CD4-positive, CD25-positive, alpha-beta regulatory T cell (primary cell): ENCODE measurements around the gene ATP6V0B. TPM values are rescaled to one million over a fixed set of nuclear protein-coding genes. Genes with fewer than 3 reads are reported as not detected.
A peak's percentile ranks its signal among the peaks of the same experiment; 100 is the strongest.

Experiments used
- ATAC-seq, 2 donors: fragments of 150-1000 bp; cut with Tn5 transposase; one replicate each; pipeline ENCODE4 v1.10.0; 2021; ENCODE audit warnings: low read depth in 2 of 2, moderate number of reproducible peaks in 2 of 2, moderate library complexity in 1 of 2
- DNase-seq, 3 donors: peaks; one replicate each; pipeline versions ENCODE4 v3.0.0 to v3.0.0-alpha.2; 2012 to 2022; ENCODE audit warnings: mixed read lengths in 1 of 3
- H3K27ac ChIP-seq: one replicate; pipeline ENCODE4 v1.7.0; 2013; ENCODE audit warnings: mild to moderate bottlenecking, low read length; ENCODE audit not compliant: insufficient read depth, poor library complexity, severe bottlenecking
- H3K27me3 ChIP-seq: one replicate; pipeline ENCODE4 v1.7.0; 2013; ENCODE audit warnings: low read length; ENCODE audit not compliant: control insufficient read depth, insufficient read depth
- H3K36me3 ChIP-seq: one replicate; pipeline ENCODE4 v1.7.0; 2013; ENCODE audit warnings: mild to moderate bottlenecking, low read length, moderate library complexity; ENCODE audit not compliant: control insufficient read depth, insufficient read depth
- H3K4me1 ChIP-seq: 2 replicates; pipeline ENCODE4 v1.7.0; 2013; ENCODE audit warnings: mild to moderate bottlenecking, low read length; ENCODE audit not compliant: insufficient read depth, control insufficient read depth, poor library complexity, severe bottlenecking
- H3K4me3 ChIP-seq: one replicate; pipeline ENCODE4 v1.7.0; 2013; ENCODE audit warnings: low read depth, mild to moderate bottlenecking, low read length, moderate library complexity
- H3K9me3 ChIP-seq, 2 experiments: 1 replicate in 1 of 2; 2 replicates in 1 of 2; pipeline ENCODE4 v1.7.0; 2013; ENCODE audit warnings: low read length in 2 of 2, mild to moderate bottlenecking in 1 of 2, moderate library complexity in 1 of 2; ENCODE audit not compliant: control insufficient read depth in 2 of 2
- H3K27ac Mint-ChIP-seq, 3 donors: one replicate each; pipeline ENCODE4 v1.8.0; 2020 to 2022; ENCODE audit warnings: mild to moderate bottlenecking in 3 of 3, mixed read lengths in 3 of 3, moderate library complexity in 2 of 3
- H3K27me3 Mint-ChIP-seq: one replicate; pipeline ENCODE4 v1.8.0; 2022; ENCODE audit warnings: mild to moderate bottlenecking, mixed read lengths
- H3K36me3 Mint-ChIP-seq: one replicate; pipeline ENCODE4 v1.8.0; 2020; ENCODE audit warnings: mixed read lengths
- H3K4me1 Mint-ChIP-seq, 4 donors: one replicate each; pipeline ENCODE4 v1.8.0; 2020 to 2022; ENCODE audit warnings: mixed read lengths in 4 of 4, mild to moderate bottlenecking in 1 of 4
- H3K4me3 Mint-ChIP-seq, 4 donors: one replicate each; pipeline ENCODE4 v1.8.0; 2020 to 2022; ENCODE audit warnings: mild to moderate bottlenecking in 4 of 4, mixed read lengths in 4 of 4, moderate library complexity in 3 of 4
- H3K9me3 Mint-ChIP-seq, 7 donors: one replicate each; pipeline ENCODE4 v1.8.0; 2020 to 2022; ENCODE audit warnings: mixed read lengths in 7 of 7, mild to moderate bottlenecking in 3 of 7, moderate library complexity in 2 of 7
- polyA plus RNA-seq, 4 donors: library from polyadenylated mRNA; unstranded; fragments of 300-500 nt; fragmentation: Illumina TruSeq; gene quantifications; one replicate each; pipeline ENCODE4 v1.2.3, GENCODE V29; 2021
- total RNA-seq: library from RNA; stranded (reverse); gene quantifications from one replicate; pipeline ENCODE4 v1.2.3, GENCODE V29; 2022

Gene ATP6V0B
- total and polyA plus RNA-seq, 5 donors from 2014 or later, result 69.4 to 274 (median 231) TPM

GRCh38 chr1:43983253-43983899 is 8.6 kb downstream of the ATP6V0B start:
- Histone ChIP-seq H3K4me3 (no peak overlapping the region), H3K27ac (no peak overlapping the region), H3K27me3 (no peaks in the 10 kb centered on the region), H3K36me3 (no peaks in the 10 kb centered on the region), H3K4me1 (peaks cover 11% of the 10 kb centered on the region), H3K9me3 (no peaks in the 10 kb centered on the region)
- Mint-ChIP-seq H3K27me3 (no peaks in the 10 kb centered on the region), H3K36me3 (peaks cover under 1% of the 10 kb centered on the region), H3K9me3 (peaks cover 0 to 1% (median 0%) of the 10 kb centered on the region in 7 donors), H3K4me3 (peak overlapping the region in 3 of 4 donors; percentile 5 to 64 (median 42)), H3K27ac (no peak overlapping the region), H3K4me1 (peaks cover 0 to 26% (median 6%) of the 10 kb centered on the region in 4 donors)
- no peak for DNase-seq
- no peak for ATAC-seq

GRCh38 chr1:43984855-43985254 is 10.1 kb downstream of the ATP6V0B start:
- peaks cover 0 to 18% (median 4%) of the 10 kb centered on the region in 4 donors for H3K4me1 Mint-ChIP-seq
- Histone ChIP-seq H3K4me3 (no peak overlapping the region), H3K36me3 (no peaks in the 10 kb centered on the region), H3K4me1 (peaks cover under 1% of the 10 kb centered on the region), H3K9me3 (no peaks in the 10 kb centered on the region), H3K27ac (no peak overlapping the region), H3K27me3 (no peaks in the 10 kb centered on the region)
- no peak for ATAC-seq
- H3K27ac Mint-ChIP-seq, result no peak overlapping the region
- no peaks in the 10 kb centered on the region for H3K36me3 Mint-ChIP-seq
- H3K27me3 Mint-ChIP-seq, result no peaks in the 10 kb centered on the region
- no peak overlapping the region for H3K4me3 Mint-ChIP-seq
- no peak for DNase-seq
- peaks cover 0 to under 1% (median 0%) of the 10 kb centered on the region in 7 donors for H3K9me3 Mint-ChIP-seq

GRCh38 chr1:43985984-43986595 is 11.3 kb downstream of the ATP6V0B start:
- no peaks in the 10 kb centered on the region for H3K36me3 Mint-ChIP-seq
- H3K27ac Mint-ChIP-seq, result no peak overlapping the region
- Histone ChIP-seq H3K27me3 (no peaks in the 10 kb centered on the region), H3K4me3 (no peak overlapping the region), H3K4me1 (peaks cover 4% of the 10 kb centered on the region), H3K27ac (no peak overlapping the region), H3K36me3 (no peaks in the 10 kb centered on the region), H3K9me3 (no peaks in the 10 kb centered on the region)
- peak overlapping the region in 1 of 4 donors; percentile 35 for H3K4me3 Mint-ChIP-seq
- no peaks in the 10 kb centered on the region for H3K27me3 Mint-ChIP-seq
- H3K9me3 Mint-ChIP-seq, result no peaks in the 10 kb centered on the region
- DNase-seq (no peak), ATAC-seq (no peak)
- H3K4me1 Mint-ChIP-seq, result peaks cover 0 to 11% (median under 1%) of the 10 kb centered on the region in 4 donors

- Mint-ChIP-seq H3K9me3 (no peaks in the 10 kb centered on the region), H3K27ac (no peak overlapping the region), H3K4me3 (peak overlapping the region in 1 of 4 donors; percentile 35), H3K36me3 (no peaks in the 10 kb centered on the region), H3K27me3 (no peaks in the 10 kb centered on the region), H3K4me1 (peaks cover 0 to 12% (median 3%) of the 10 kb centered on the region in 4 donors)
- ATAC-seq (no peak), DNase-seq (no peak)
- Histone ChIP-seq H3K4me3 (no peak overlapping the region), H3K4me1 (peaks cover 7% of the 10 kb centered on the region), H3K36me3 (no peaks in the 10 kb centered on the region), H3K27ac (no peak overlapping the region), H3K9me3 (no peaks in the 10 kb centered on the region), H3K27me3 (no peaks in the 10 kb centered on the region)
These were observed 12.0 kb downstream of the ATP6V0B start for GRCh38 chr1:43986712-43987111.

GRCh38 chr1:43987159-43987902 is 12.6 kb downstream of the ATP6V0B start:
- no peak for DNase-seq
- H3K36me3 ChIP-seq, result no peaks in the 10 kb centered on the region
- H3K4me1 ChIP-seq, result peaks cover 13% of the 10 kb centered on the region
- no peak overlapping the region for H3K4me3 ChIP-seq
- no peak for ATAC-seq
- Mint-ChIP-seq H3K27ac (no peak overlapping the region), H3K4me1 (peaks cover 0 to 16% (median 3%) of the 10 kb centered on the region in 4 donors), H3K27me3 (no peaks in the 10 kb centered on the region), H3K36me3 (no peaks in the 10 kb centered on the region), H3K9me3 (no peaks in the 10 kb centered on the region), H3K4me3 (no peak overlapping the region)
- no peak overlapping the region for H3K27ac ChIP-seq
- H3K27me3 ChIP-seq, result no peaks in the 10 kb centered on the region
- H3K9me3 ChIP-seq, result no peaks in the 10 kb centered on the region

GRCh38 chr1:43990271-43991199 is 15.8 kb downstream of the ATP6V0B start:
- peak overlapping the region in 1 of 3 donors; percentile 90 for H3K27ac Mint-ChIP-seq
- peak overlapping the region; percentile 46 for H3K4me3 ChIP-seq
- peaks cover 16% of the 10 kb centered on the region for H3K4me1 ChIP-seq
- H3K27me3 ChIP-seq, result no peaks in the 10 kb centered on the region
- no peaks in the 10 kb centered on the region for H3K36me3 ChIP-seq
- H3K4me1 Mint-ChIP-seq, result peaks cover 2 to 14% (median 6%) of the 10 kb centered on the region in 4 donors
- DNase-seq (no peak), ATAC-seq (no peak)
- peak overlapping the region; percentile 90 to 97 (median 94) for H3K4me3 Mint-ChIP-seq
- H3K27ac ChIP-seq, result no peak overlapping the region
- H3K9me3 Mint-ChIP-seq, result no peaks in the 10 kb centered on the region
- no peaks in the 10 kb centered on the region for H3K9me3 ChIP-seq
- H3K36me3 Mint-ChIP-seq, result no peaks in the 10 kb centered on the region
- no peaks in the 10 kb centered on the region for H3K27me3 Mint-ChIP-seq

GRCh38 chr1:43991200-43991475 is 16.4 kb downstream of the ATP6V0B start:
- Histone ChIP-seq H3K9me3 (no peaks in the 10 kb centered on the region), H3K4me3 (peak overlapping the region; percentile 46), H3K36me3 (no peaks in the 10 kb centered on the region), H3K27me3 (no peaks in the 10 kb centered on the region), H3K27ac (peak overlapping the region; percentile 57), H3K4me1 (peaks cover 16% of the 10 kb centered on the region)
- Mint-ChIP-seq H3K36me3 (no peaks in the 10 kb centered on the region), H3K9me3 (no peaks in the 10 kb centered on the region), H3K27me3 (no peaks in the 10 kb centered on the region), H3K4me1 (peaks cover 2 to 14% (median 6%) of the 10 kb centered on the region in 4 donors), H3K4me3 (peak overlapping the region; percentile 90 to 97 (median 94)), H3K27ac (peak overlapping the region in 2 of 3 donors; percentile 49 to 90)
- ATAC-seq (no peak), DNase-seq (no peak)
